H9 (cell line): ENCODE measurements around the gene LINC00632. TPM values are rescaled to one million over a fixed set of nuclear protein-coding genes. Genes with fewer than 3 reads are reported as not detected.
A peak's percentile ranks its signal among the peaks of the same experiment; 100 is the strongest.

ENCODE experiments used
- DNase-seq: peaks from one replicate; pipeline ENCODE4 v3.0.0-alpha.2; 2017
- H2AFZ ChIP-seq: one replicate; pipeline ENCODE4 v1.6.1; 2013; ENCODE audit warnings: mild to moderate bottlenecking, low read length, control low read depth, moderate library complexity
- H2AK5ac ChIP-seq: 2 replicates; pipeline ENCODE4 v1.6.1; 2013; ENCODE audit warnings: low read length, control low read depth, mixed read lengths; ENCODE audit not compliant: insufficient read length
- H2BK120ac ChIP-seq: one replicate; pipeline ENCODE4 v1.6.1; 2013; ENCODE audit warnings: low read depth, mild to moderate bottlenecking, low read length, control low read depth, inconsistent platforms; ENCODE audit not compliant: poor library complexity, severe bottlenecking
- H2BK12ac ChIP-seq: 2 replicates; pipeline ENCODE4 v1.6.1; 2013; ENCODE audit warnings: low read length, control low read depth, mixed read lengths, low read depth; ENCODE audit not compliant: insufficient read length
- H2BK15ac ChIP-seq: 2 replicates; pipeline ENCODE4 v1.6.1; 2013; ENCODE audit warnings: low read depth, low read length, control low read depth
- H2BK20ac ChIP-seq: one replicate; pipeline ENCODE4 v1.6.1; 2013; ENCODE audit warnings: low read depth, mild to moderate bottlenecking, low read length, control low read depth, inconsistent platforms; ENCODE audit not compliant: poor library complexity, severe bottlenecking
- H2BK5ac ChIP-seq: 2 replicates; pipeline ENCODE4 v1.6.1; 2013; ENCODE audit warnings: low read length, control low read depth, mixed read lengths; ENCODE audit not compliant: insufficient read length
- H3K14ac ChIP-seq: 2 replicates; pipeline ENCODE4 v1.6.1; 2013; ENCODE audit warnings: low read length, control low read depth; ENCODE audit not compliant: insufficient read depth
- H3K18ac ChIP-seq: 2 replicates; pipeline ENCODE4 v1.6.1; 2013; ENCODE audit warnings: low read depth, mild to moderate bottlenecking, mixed read lengths, low read length, control low read depth; ENCODE audit not compliant: insufficient read length
- H3K23ac ChIP-seq: 2 replicates; pipeline ENCODE4 v1.6.1; 2013; ENCODE audit warnings: low read length, control low read depth, mixed read lengths, low read depth; ENCODE audit not compliant: insufficient read length
- H3K23me2 ChIP-seq: 2 replicates; pipeline ENCODE4 v1.6.1; 2013; ENCODE audit warnings: low read depth, mild to moderate bottlenecking, mixed read lengths, low read length, control low read depth; ENCODE audit not compliant: insufficient read length, poor library complexity, severe bottlenecking
- H3K27ac ChIP-seq: 2 replicates; pipeline ENCODE4 v1.5.1; 2013; ENCODE audit warnings: low read length, control low read depth, mixed read lengths, low read depth; ENCODE audit not compliant: insufficient read length
- H3K27me3 ChIP-seq: 2 replicates; pipeline ENCODE4 v1.6.1; 2013; ENCODE audit warnings: low read length, control low read depth, inconsistent platforms; ENCODE audit not compliant: insufficient read depth
- H3K4ac ChIP-seq: 2 replicates; pipeline ENCODE4 v1.6.1; 2013; ENCODE audit warnings: low read depth, mild to moderate bottlenecking, control low read depth, inconsistent platforms, low read length, moderate library complexity
- H3K4me1 ChIP-seq: 2 replicates; pipeline ENCODE4 v1.6.1; 2013; ENCODE audit warnings: low read length, control low read depth, inconsistent platforms; ENCODE audit not compliant: insufficient read depth
- H3K4me2 ChIP-seq: 2 replicates; pipeline ENCODE4 v1.6.1; 2013; ENCODE audit warnings: low read length, control low read depth, mixed read lengths; ENCODE audit not compliant: insufficient read length, insufficient read depth
- H3K56ac ChIP-seq: 2 replicates; pipeline ENCODE4 v1.6.1; 2013; ENCODE audit warnings: low read depth, mild to moderate bottlenecking, mixed read lengths, low read length, control low read depth; ENCODE audit not compliant: insufficient read length
- H3K79me1 ChIP-seq: 2 replicates; pipeline ENCODE4 v1.6.1; 2013; ENCODE audit warnings: low read depth, mild to moderate bottlenecking, moderate library complexity, low read length, control low read depth, inconsistent platforms; ENCODE audit not compliant: insufficient read depth, poor library complexity, severe bottlenecking
- H3K79me2 ChIP-seq: 2 replicates; pipeline ENCODE4 v1.6.1; 2013; ENCODE audit warnings: low read length, control low read depth, inconsistent platforms; ENCODE audit not compliant: insufficient read depth
- H3K9ac ChIP-seq: 2 replicates; pipeline ENCODE4 v1.6.1; 2013; ENCODE audit warnings: low read length, control low read depth, mixed read lengths; ENCODE audit not compliant: insufficient read length; ENCODE audit errors: extremely low read depth
- H3K9me3 ChIP-seq: one replicate; pipeline ENCODE4 v1.6.1; 2013; ENCODE audit warnings: low read depth, low read length, inconsistent platforms; ENCODE audit not compliant: control insufficient read depth
- H3T11ph ChIP-seq: one replicate; pipeline ENCODE4 v1.6.1; 2013; ENCODE audit warnings: mild to moderate bottlenecking, low read length, control low read depth, inconsistent platforms
- H4K20me1 ChIP-seq: one replicate; pipeline ENCODE4 v1.6.1; 2013; ENCODE audit not compliant: control insufficient read depth, insufficient read length, insufficient read depth
- H4K5ac ChIP-seq: 2 replicates; pipeline ENCODE4 v1.6.1; 2013; ENCODE audit warnings: low read depth, mild to moderate bottlenecking, mixed read lengths, low read length, control low read depth; ENCODE audit not compliant: insufficient read length
- H4K8ac ChIP-seq: replicated peaks from 2 replicates; pipeline ENCODE4 v1.6.1; 2013; ENCODE audit warnings: low read length, control low read depth, mixed read lengths, low read depth; ENCODE audit not compliant: insufficient read length
- H4K91ac ChIP-seq: 2 replicates; pipeline ENCODE4 v1.6.1; 2013; ENCODE audit warnings: low read depth, mild to moderate bottlenecking, moderate library complexity, mixed read lengths, low read length, control low read depth; ENCODE audit not compliant: insufficient read length
- H3K27ac Mint-ChIP-seq, 3 experiments: 2 replicates in 2 of 3; 3 replicates in 1 of 3; pipeline ENCODE4 v1.8.0; 2020 to 2021; ENCODE audit warnings: mixed read lengths in 3 of 3, mild to moderate bottlenecking in 1 of 3, moderate library complexity in 1 of 3
- H3K27me3 Mint-ChIP-seq: 2 replicates; pipeline ENCODE4 v1.8.0; 2021; ENCODE audit warnings: low read depth, mild to moderate bottlenecking, moderate library complexity, mixed read lengths
- H3K36me3 Mint-ChIP-seq, 3 experiments: 2 replicates in 2 of 3; 3 replicates in 1 of 3; pipeline ENCODE4 v1.8.0; 2020 to 2021; ENCODE audit warnings: low read depth in 3 of 3, mixed read lengths in 3 of 3; ENCODE audit not compliant: insufficient read depth in 1 of 3
- H3K4me1 Mint-ChIP-seq, 2 experiments: 2 replicates each; pipeline ENCODE4 v1.8.0; 2020; ENCODE audit warnings: mixed read lengths in 2 of 2
- H3K4me3 Mint-ChIP-seq, 2 experiments: 2 replicates in 1 of 2; 3 replicates in 1 of 2; pipeline ENCODE4 v1.8.0; 2020 to 2021; ENCODE audit warnings: mild to moderate bottlenecking in 2 of 2, mixed read lengths in 2 of 2, moderate library complexity in 1 of 2
- H3K9me3 Mint-ChIP-seq, 2 experiments: 2 replicates in 1 of 2; 3 replicates in 1 of 2; pipeline ENCODE4 v1.8.0; 2020; ENCODE audit warnings: mild to moderate bottlenecking in 2 of 2, mixed read lengths in 2 of 2, moderate library complexity in 1 of 2
- WGBS: extraction: QIAGEN DNeasy Blood & Tissue Kit; methylation state at CpG from one replicate; pipeline ENCODE4 v1.1.7; 2013; ENCODE audit warnings: missing lambda C conversion rate, low lambda C conversion rate, mixed read lengths; ENCODE audit not compliant: insufficient read length; ENCODE audit errors: extremely low coverage; 5-methylcytosine and 5-hydroxymethylcytosine counted together
- total RNA-seq: library from RNA; stranded (reverse); gene quantifications from 2 replicates; pipeline ENCODE4 v1.2.1, GENCODE V29; 2021
- TF ChIP-seq, protein P1 (sequence below): fragments of 200-600 bp; sonication (generic); conservative IDR thresholded peaks from 3 replicates; pipeline ENCODE4 v1.8.0; 2021; ENCODE audit warnings: antibody characterized with exemption, mild to moderate bottlenecking

The LINC00632 gene
- total RNA-seq, 1 experiment from 2014 or later = 46.3 TPM

DNA sequence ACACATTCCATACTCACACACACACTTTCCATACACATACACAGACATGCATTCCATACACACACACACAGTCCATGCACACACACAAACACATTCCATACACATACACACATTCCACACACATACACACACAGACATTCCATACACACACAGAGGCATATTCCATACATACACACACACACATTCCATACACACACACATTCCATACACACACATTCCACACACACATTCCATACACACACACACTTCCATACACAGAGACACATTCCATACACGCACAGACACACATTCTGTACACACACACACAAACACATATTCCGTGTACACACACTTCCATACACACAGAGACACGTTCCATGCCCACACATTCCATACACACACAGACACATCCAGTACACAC, 14.8 kb downstream of the LINC00632 start:
- no peak overlapping the region for H2BK12ac ChIP-seq
- Mint-ChIP-seq H3K36me3 (peaks cover 0 to 2% (median 0%) of the 10 kb centered on the region in 3 experiments; a peak in 2 of 7 replicates), H3K4me1 (no peaks in the 10 kb centered on the region), H3K27ac (no peak overlapping the region), H3K4me3 (no peak overlapping the region), H3K9me3 (no peaks in the 10 kb centered on the region; a peak in 1 of 5 replicates), H3K27me3 (no peaks in the 10 kb centered on the region)
- H3K4me2 ChIP-seq = no peak overlapping the region
- H3K56ac ChIP-seq = no peak overlapping the region
- no peak overlapping the region for H3K27ac ChIP-seq
- H3K23ac ChIP-seq = no peak overlapping the region
- H2BK20ac ChIP-seq = no peak overlapping the region
- TF ChIP-seq, protein P1, sequence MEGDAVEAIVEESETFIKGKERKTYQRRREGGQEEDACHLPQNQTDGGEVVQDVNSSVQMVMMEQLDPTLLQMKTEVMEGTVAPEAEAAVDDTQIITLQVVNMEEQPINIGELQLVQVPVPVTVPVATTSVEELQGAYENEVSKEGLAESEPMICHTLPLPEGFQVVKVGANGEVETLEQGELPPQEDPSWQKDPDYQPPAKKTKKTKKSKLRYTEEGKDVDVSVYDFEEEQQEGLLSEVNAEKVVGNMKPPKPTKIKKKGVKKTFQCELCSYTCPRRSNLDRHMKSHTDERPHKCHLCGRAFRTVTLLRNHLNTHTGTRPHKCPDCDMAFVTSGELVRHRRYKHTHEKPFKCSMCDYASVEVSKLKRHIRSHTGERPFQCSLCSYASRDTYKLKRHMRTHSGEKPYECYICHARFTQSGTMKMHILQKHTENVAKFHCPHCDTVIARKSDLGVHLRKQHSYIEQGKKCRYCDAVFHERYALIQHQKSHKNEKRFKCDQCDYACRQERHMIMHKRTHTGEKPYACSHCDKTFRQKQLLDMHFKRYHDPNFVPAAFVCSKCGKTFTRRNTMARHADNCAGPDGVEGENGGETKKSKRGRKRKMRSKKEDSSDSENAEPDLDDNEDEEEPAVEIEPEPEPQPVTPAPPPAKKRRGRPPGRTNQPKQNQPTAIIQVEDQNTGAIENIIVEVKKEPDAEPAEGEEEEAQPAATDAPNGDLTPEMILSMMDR = no peak
- H3K27me3 ChIP-seq = no peaks in the 10 kb centered on the region
- H3K9ac ChIP-seq = no peak overlapping the region
- no peak overlapping the region for H2AFZ ChIP-seq
- H2BK5ac ChIP-seq = no peak overlapping the region
- H3K14ac ChIP-seq = no peak overlapping the region
- H2BK15ac ChIP-seq = no peak overlapping the region
- no peak for DNase-seq
- no peak overlapping the region for H2AK5ac ChIP-seq
- H3K79me2 ChIP-seq = no peaks in the 10 kb centered on the region
- no peaks in the 10 kb centered on the region for H3K4me1 ChIP-seq
- H3T11ph ChIP-seq = no peak overlapping the region
- no peak overlapping the region for H4K5ac ChIP-seq
- H3K9me3 ChIP-seq = peaks cover 34% of the 10 kb centered on the region
- no peaks in the 10 kb centered on the region for H4K20me1 ChIP-seq
- WGBS = 100% methylated on average over 1 of the region's 3 CpGs
- no peak overlapping the region for H3K18ac ChIP-seq
- H4K8ac ChIP-seq = peak overlapping the region; percentile 3
- no peak overlapping the region for H3K4ac ChIP-seq
- H3K79me1 ChIP-seq = no peaks in the 10 kb centered on the region
- H2BK120ac ChIP-seq = no peak overlapping the region
- no peak overlapping the region for H4K91ac ChIP-seq
- no peaks in the 10 kb centered on the region for H3K23me2 ChIP-seq
